Stimulated activated CD8-positive, alpha-beta memory T cell treated with anti-CD3 and anti-CD28 coated beads, Interleukin-4, amount 100 ng/mL, for 24 hours (primary cell): Measurements from ENCODE around the gene USF2.
"Not testable (repeated sequence)": the region's sequence is repeated elsewhere in the genome, so short reads cannot be mapped to it uniquely, and the experiment has no call there.

Experiments
- DNase-seq: peaks from one replicate; pipeline ENCODE4 v3.0.0-alpha.2; 2020; ENCODE audit warnings: low read depth

USF2 gene

GRCh38 chr19:35285465-35285864 is 16.7 kb downstream of the USF2 start:
- not testable (repeated sequence) for DNase-seq

DNA sequence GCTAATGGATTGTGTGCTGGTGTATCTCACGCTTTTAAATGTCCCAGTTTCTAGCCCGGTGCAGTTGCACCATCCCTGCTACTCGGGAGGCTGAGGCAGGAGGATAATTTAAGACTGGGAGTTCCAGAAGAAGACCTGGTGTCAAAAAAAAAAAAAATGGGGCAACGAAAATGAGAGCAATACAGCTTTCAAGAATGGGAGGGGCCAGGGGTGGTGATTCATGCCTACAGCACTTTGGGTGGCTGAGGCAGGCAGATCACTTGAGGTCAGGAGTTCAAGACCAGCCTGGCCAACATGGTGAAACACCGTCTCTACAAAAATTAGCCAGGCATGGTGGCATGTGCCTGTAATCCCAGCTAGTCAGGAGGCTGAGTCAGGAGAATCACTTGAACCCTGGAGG is 17.3 kb downstream of the USF2 start:
- not testable (repeated sequence) for DNase-seq

DNA sequence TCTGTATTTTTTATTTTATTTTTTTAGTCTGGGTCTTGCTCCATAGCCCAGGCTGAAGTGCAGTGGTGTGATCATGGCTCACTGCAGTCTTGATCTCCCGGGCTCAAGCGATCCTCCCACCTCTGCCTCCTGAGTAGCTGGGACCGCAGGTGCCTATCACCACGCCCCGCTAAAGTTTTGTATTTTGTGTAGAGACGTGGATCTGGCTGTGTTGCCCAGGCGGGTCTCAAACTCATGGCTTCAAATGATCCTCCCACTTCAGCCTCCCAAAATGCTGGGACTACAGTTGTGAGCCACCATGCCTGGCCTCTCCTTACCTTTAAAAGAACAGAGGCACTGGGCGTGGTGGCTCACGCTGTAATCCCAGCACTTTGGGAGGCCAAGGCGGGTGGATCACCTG is 19.0 kb downstream of the USF2 start:
- DNase-seq: no peak

GRCh38 chr19:35288331-35288730 is 19.6 kb downstream of the USF2 start:
- no peak for DNase-seq

GRCh38 chr19:35288906-35289305 is 20.1 kb downstream of the USF2 start:
- no peak for DNase-seq

DNA sequence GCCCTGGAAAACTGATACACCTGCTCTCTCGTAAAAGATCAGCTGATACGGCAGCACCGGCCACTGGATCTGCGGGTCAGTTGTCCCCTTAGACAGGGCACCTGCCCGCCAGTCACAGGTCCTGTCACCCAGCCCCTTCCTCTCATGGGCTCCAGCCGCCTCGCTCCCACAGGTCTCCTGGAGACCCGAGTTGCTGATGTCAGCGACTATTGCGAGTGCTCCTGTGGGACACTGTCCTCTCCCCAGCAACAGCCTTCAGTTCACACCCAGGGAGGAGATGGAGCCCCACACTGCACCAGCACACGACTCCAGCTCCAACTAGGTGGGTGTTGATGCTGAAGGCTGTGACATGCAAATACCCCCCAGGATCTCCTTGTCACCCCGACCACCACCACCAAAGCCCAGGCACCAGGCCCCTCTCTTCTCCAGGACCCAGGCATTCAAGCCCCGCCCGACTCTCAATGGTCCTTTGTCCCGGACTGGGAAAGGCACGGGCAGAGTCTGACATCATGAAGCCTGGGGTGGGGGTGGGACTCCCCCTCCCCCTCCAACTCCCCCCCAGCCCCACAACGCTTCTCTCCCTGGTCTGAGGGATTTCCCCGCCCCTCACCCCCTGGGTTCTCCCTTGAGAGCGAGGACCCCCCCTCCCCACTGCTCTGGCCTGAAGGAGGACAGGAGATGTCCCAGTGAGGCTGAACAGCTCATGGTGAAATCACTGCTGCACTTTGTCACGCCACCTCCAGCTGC is 21.8 kb downstream of the USF2 start:
- no peak for DNase-seq

DNA sequence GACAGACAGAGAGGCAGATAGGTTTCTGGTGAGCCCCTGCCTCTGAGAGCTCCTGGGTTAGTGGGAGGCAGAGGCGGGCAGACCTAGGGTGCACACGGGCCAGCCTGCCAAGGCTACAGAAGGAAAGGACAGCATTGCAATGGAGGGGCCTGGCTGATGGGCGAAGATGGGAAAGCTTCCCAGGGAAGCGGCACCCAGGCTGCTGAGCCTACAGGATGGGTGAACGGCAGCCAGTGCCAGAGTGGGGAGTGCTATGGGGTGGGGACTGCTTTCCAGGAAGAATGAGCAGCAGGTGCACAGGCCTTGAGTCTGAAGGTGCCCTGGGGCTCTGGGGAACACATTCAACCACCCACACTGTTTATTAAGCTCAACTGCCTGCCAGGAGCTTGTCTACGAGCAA is 22.5 kb downstream of the USF2 start:
- DNase-seq: no peak

- no peak for DNase-seq
Observed at GRCh38 chr19:35291916-35292315, 23.2 kb downstream of the USF2 start, which contains the start of gene MAG. Gene MAG (plus strand): TSS chr19:35292161. CDS start chr19:35295409, 3,248 bp downstream.

GRCh38 chr19:35292421-35293362 is 23.9 kb downstream of the USF2 start:
- DNase-seq: no peak

DNA sequence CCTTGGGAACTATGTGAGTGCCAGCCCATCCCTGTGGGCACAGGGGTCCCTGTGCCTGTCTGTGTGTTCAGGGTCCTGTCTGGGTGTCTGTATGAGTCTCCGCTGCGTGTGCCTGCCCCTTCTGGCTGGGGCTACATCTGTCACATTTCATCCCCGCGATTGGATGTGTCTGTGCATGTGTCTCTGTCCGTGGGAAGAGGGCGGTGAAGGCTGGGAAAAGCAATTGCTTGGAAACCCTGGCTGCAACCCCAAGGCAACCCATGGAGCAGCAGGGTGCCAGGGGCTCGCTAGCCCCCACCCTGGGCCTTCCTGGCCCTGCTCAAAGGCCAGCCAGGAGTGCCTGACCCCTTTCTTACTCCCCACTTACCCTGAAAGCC is 24.6 kb downstream of the USF2 start:
- DNase-seq: no peak

DNA sequence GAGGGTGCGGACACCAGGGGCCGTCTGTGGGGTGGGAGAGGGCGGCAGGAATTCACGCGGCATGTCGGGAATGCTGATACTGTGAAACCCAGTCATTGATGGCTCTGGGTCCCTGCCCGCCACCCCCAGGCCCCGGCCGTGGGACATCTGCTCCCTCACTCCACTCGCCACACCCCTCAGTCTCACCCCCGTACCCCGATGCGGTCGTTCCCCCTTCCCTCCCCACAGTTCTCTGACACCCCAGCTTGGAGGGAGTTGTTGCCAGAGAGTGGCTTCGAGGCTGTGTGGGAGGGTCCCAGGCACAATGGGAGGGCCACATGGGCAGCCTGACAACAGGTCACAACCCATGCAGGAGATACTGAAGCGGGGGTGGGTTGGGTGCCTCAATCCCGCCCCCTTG is 25.0 kb downstream of the USF2 start:
- DNase-seq: no peak

- DNase-seq: no peak
Observed at GRCh38 chr19:35294328-35294727, 25.6 kb downstream of the USF2 start.

- DNase-seq: no peak
Observed at GRCh38 chr19:35294859-35295791, 26.4 kb downstream of the USF2 start.

DNA sequence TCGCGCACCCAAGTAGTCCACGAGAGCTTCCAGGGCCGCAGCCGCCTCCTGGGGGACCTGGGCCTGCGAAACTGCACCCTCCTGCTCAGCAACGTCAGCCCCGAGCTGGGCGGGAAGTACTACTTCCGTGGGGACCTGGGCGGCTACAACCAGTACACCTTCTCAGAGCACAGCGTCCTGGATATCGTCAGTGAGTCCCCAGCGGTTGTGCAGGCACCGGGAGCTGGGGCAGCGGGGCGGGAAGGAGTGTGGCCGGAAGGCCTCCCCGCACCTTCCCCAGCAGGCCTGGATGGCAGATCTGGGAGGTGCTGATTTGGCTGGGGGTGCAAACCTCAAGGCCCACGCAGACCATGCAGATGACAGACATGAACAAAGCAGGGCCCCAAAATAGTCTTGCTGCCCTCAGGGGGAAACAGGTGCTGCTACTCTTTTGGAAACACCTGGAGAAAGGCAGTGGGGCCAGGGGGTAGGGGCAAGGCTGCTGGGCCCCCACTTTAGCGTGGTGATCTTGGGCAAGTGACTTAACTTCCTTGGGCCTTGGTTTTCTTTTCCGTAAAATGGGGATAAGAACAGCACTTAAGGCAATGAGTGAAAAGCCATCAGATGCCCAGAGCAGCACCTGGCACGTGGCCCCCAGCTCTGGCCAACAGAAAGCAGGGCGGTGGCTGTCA is 27.2 kb downstream of the USF2 start:
- no peak for DNase-seq

DNA sequence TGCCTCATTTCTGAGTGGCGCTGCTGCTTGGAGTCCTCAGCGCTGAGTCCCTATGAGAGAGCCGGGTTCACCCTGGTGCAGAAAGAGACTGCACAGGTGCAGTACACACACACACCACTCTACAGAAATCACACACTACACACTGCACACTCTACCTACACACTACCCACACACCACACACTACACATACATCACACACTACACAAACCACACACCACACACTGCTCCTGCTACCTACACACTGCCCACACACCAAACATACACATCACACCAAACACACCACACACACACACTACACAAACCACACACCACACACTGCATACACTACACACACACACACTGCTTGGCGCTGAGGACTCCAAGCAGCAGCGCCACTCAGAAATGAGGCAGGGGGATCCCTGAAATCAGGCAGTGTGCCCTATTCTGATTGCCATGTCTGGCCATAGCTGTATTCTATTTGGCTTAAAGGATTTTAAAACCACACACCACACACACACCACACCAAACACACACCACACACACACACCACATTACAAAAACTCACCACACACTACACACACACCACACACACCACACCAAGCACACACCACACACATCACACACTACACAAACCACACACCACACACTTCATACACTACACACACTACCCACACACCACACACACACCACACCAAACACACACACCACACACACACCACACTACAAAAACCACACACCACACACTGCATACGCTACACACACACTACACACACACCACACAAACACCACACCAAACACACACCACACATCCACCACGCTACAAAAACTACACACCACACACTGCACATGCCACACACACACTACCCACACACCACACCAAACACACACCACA is 28.1 kb downstream of the USF2 start:
- no peak for DNase-seq

DNA sequence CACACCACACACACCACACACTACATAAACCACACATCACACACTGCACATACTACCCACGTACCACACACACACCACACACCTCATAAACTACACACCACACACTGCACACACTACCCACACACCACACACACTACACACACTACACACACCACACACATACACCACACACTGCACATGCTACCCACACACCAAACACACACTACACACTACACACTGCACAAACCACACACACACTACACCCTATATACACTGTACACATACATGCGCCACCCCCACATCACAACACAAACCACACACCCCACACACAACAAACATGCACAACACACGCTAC is 28.7 kb downstream of the USF2 start:
- no peak for DNase-seq

GRCh38 chr19:35297922-35298321 is 29.2 kb downstream of the USF2 start:
- DNase-seq: no peak

- DNase-seq: no peak
Observed at GRCh38 chr19:35298561-35298972, 29.8 kb downstream of the USF2 start.

DNA sequence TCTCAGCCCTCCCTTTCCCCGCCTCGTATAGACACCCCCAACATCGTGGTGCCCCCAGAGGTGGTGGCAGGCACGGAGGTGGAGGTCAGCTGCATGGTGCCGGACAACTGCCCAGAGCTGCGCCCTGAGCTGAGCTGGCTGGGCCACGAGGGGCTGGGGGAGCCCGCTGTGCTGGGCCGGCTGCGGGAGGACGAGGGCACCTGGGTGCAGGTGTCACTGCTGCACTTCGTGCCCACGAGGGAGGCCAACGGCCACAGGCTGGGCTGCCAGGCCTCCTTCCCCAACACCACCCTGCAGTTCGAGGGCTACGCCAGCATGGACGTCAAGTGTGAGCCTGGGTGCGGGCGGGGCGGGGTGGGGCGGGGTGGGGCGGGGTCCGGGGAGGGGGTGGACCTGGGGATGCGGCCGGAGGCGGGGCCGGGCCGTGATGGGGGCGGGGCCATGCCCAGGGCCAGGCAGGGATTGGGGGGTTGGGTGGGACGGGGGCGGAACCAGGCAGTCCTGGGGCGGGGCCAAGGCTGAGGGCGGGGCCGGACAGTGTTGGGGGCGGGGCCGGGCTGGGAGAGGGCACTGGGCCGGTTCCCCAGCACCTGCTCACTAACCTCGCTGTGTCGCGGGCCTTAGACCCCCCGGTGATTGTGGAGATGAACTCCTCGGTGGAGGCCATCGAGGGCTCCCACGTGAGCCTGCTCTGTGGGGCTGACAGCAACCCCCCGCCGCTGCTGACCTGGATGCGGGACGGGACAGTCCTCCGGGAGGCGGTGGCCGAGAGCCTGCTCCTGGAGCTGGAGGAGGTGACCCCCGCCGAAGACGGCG is 31.0 kb downstream of the USF2 start:
- DNase-seq: no peak

DNA sequence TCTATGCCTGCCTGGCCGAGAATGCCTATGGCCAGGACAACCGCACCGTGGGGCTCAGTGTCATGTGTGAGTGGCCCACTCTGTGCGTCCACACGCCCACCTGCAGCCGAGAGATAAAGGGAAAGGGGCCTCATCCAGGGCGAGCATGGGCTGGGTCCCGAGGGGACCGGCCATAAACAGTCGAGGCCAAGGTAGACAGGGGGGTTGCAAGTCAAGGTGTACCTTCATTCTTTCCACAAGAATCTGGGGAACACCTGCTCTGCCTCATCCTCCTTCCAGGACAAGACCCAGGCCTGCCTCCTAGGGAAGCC is 31.5 kb downstream of the USF2 start:
- no peak for DNase-seq
